Naive B cell (primary cell): ENCODE data around the gene SRSF1. TPM values are rescaled to one million over a fixed set of nuclear protein-coding genes. Genes with fewer than 3 reads are reported as not detected.
"Not testable (repeated sequence)": the region's sequence is repeated elsewhere in the genome, so short reads cannot be mapped to it uniquely, and the experiment has no call there.

Source experiments
- ATAC-seq, 2 donors: fragments of 150-1000 bp; cut with Tn5 transposase; 2 replicates each; pipeline ENCODE4 v1.10.0; 2021; ENCODE audit warnings: low read depth in 2 of 2, mild to moderate bottlenecking in 2 of 2, moderate library complexity in 2 of 2
- DNase-seq: peaks from one replicate; pipeline ENCODE4 v3.0.0; 2022
- H3K27ac Mint-ChIP-seq, 6 donors: one replicate each; pipeline ENCODE4 v1.8.0; 2020 to 2022; ENCODE audit warnings: mild to moderate bottlenecking in 6 of 6, mixed read lengths in 6 of 6, moderate library complexity in 5 of 6, inconsistent platforms in 2 of 6
- H3K27me3 Mint-ChIP-seq, 3 donors: one replicate each; pipeline ENCODE4 v1.8.0; 2021 to 2022; ENCODE audit warnings: mixed read lengths in 3 of 3, mild to moderate bottlenecking in 1 of 3
- H3K36me3 Mint-ChIP-seq, 2 donors: one replicate each; pipeline ENCODE4 v1.8.0; 2020 to 2022; ENCODE audit warnings: mixed read lengths in 2 of 2, inconsistent platforms in 1 of 2, mild to moderate bottlenecking in 1 of 2
- H3K4me1 Mint-ChIP-seq, 3 donors: one replicate each; pipeline ENCODE4 v1.8.0; 2020 to 2022; ENCODE audit warnings: mixed read lengths in 3 of 3, inconsistent platforms in 1 of 3, mild to moderate bottlenecking in 1 of 3, moderate library complexity in 1 of 3
- H3K4me3 Mint-ChIP-seq, 8 donors: one replicate each; pipeline ENCODE4 v1.8.0; 2020 to 2022; ENCODE audit warnings: mild to moderate bottlenecking in 8 of 8, mixed read lengths in 8 of 8, moderate library complexity in 8 of 8, inconsistent platforms in 2 of 8
- H3K9me3 Mint-ChIP-seq, 7 donors: one replicate each; pipeline ENCODE4 v1.8.0; 2020 to 2022; ENCODE audit warnings: mixed read lengths in 7 of 7, mild to moderate bottlenecking in 5 of 7, inconsistent platforms in 2 of 7, moderate library complexity in 1 of 7
- polyA plus RNA-seq, 6 donors: library from polyadenylated mRNA; unstranded; fragments of 300-500 nt; fragmentation: Illumina TruSeq; gene quantifications; one replicate each; pipeline ENCODE4 v1.2.3, GENCODE V29; 2021; ENCODE audit warnings: low read depth in 6 of 6

SRSF1 gene
- 10 to 100 TPM; 29.1 to 57.3 (median 41.8) TPM for polyA plus RNA-seq

- H3K4me1 Mint-ChIP-seq, result peaks cover 25 to 52% (median 42%) of the 10 kb centered on the region in 3 donors
- peak within 1 kb of the TSS; percentile 88 to 100 (median 100) for H3K4me3 Mint-ChIP-seq
- ATAC-seq, result peak; percentile 86
- H3K36me3 Mint-ChIP-seq, result peaks cover 15 to 21% of the 10 kb centered on the region in 2 donors
- DNase-seq, result peak; percentile 98
- H3K27ac Mint-ChIP-seq, result peak within 1 kb of the TSS; percentile 95 to 99 (median 99)
- H3K27me3 Mint-ChIP-seq, result no peaks in the 10 kb centered on the region
- no peaks in the 10 kb centered on the region for H3K9me3 Mint-ChIP-seq
Observed at GRCh38 chr17:58006924-58007780, at the start of gene SRSF1. TSS of gene SRSF1 (minus strand) at chr17:58007246. CDS start at chr17:58007137, 109 bp downstream.

GRCh38 chr17:58056476-58056875 lies 49.4 kb upstream of the SRSF1 start:
- Mint-ChIP-seq H3K27me3 (peaks cover 22 to 46% (median 39%) of the 10 kb centered on the region in 3 donors), H3K27ac (peak overlapping the region in 1 of 6 donors; percentile 13), H3K4me3 (no peak overlapping the region), H3K36me3 (no peaks in the 10 kb centered on the region), H3K9me3 (no peaks in the 10 kb centered on the region), H3K4me1 (no peaks in the 10 kb centered on the region)
- ATAC-seq (no peak), DNase-seq (no peak)

- ATAC-seq (no peak), DNase-seq (no peak)
- H3K9me3 Mint-ChIP-seq, result no peaks in the 10 kb centered on the region
- H3K4me1 Mint-ChIP-seq, result no peaks in the 10 kb centered on the region
- H3K36me3 Mint-ChIP-seq, result no peaks in the 10 kb centered on the region
- H3K27me3 Mint-ChIP-seq, result peaks cover 29 to 37% (median 33%) of the 10 kb centered on the region in 3 donors
- H3K4me3 Mint-ChIP-seq, result no peak overlapping the region
- H3K27ac Mint-ChIP-seq, result no peak overlapping the region
Observed at GRCh38 chr17:58054641-58055040, 47.6 kb upstream of the SRSF1 start.

GRCh38 chr17:58052945-58053715 lies 46.1 kb upstream of the SRSF1 start:
- Mint-ChIP-seq H3K36me3 (no peaks in the 10 kb centered on the region), H3K4me1 (no peaks in the 10 kb centered on the region), H3K4me3 (no peak overlapping the region), H3K27ac (peak overlapping the region in 1 of 6 donors; percentile 40), H3K27me3 (peaks cover 20 to 32% (median 30%) of the 10 kb centered on the region in 3 donors), H3K9me3 (no peaks in the 10 kb centered on the region)
- ATAC-seq (no peak), DNase-seq (no peak)

GRCh38 chr17:58052407-58052806 lies 45.4 kb upstream of the SRSF1 start:
- no peak for DNase-seq
- H3K27ac Mint-ChIP-seq, result no peak overlapping the region

GRCh38 chr17:58051468-58051867 lies 44.4 kb upstream of the SRSF1 start:
- Mint-ChIP-seq H3K4me1 (no peaks in the 10 kb centered on the region), H3K27me3 (peaks cover 26 to 33% (median 30%) of the 10 kb centered on the region in 3 donors), H3K27ac (no peak overlapping the region), H3K9me3 (no peaks in the 10 kb centered on the region), H3K36me3 (no peaks in the 10 kb centered on the region), H3K4me3 (no peak overlapping the region)
- no peak for DNase-seq
- ATAC-seq, result no peak

More at GRCh38 chr17:58052407-58052806, 45.4 kb upstream of the SRSF1 start:
- H3K36me3 Mint-ChIP-seq, result no peaks in the 10 kb centered on the region
- H3K27me3 Mint-ChIP-seq, result peaks cover 23 to 34% (median 30%) of the 10 kb centered on the region in 3 donors
- no peak for ATAC-seq
- H3K4me1 Mint-ChIP-seq, result no peaks in the 10 kb centered on the region
- H3K9me3 Mint-ChIP-seq, result no peaks in the 10 kb centered on the region
- H3K4me3 Mint-ChIP-seq, result no peak overlapping the region

GRCh38 chr17:58050966-58051365 lies 43.9 kb upstream of the SRSF1 start:
- Mint-ChIP-seq H3K4me3 (no peak overlapping the region), H3K9me3 (no peaks in the 10 kb centered on the region), H3K27ac (no peak overlapping the region), H3K36me3 (no peaks in the 10 kb centered on the region), H3K4me1 (no peaks in the 10 kb centered on the region), H3K27me3 (peaks cover 26 to 33% (median 30%) of the 10 kb centered on the region in 3 donors)
- DNase-seq (no peak), ATAC-seq (no peak)

- H3K4me3 Mint-ChIP-seq, result no peak overlapping the region
Observed at GRCh38 chr17:58049533-58049932, 42.5 kb upstream of the SRSF1 start.

GRCh38 chr17:58047376-58048150 lies 40.5 kb upstream of the SRSF1 start:
- no peak overlapping the region for H3K27ac Mint-ChIP-seq
- H3K4me1 Mint-ChIP-seq, result no peaks in the 10 kb centered on the region
- no peak for DNase-seq
- peaks cover 28 to 37% (median 32%) of the 10 kb centered on the region in 3 donors for H3K27me3 Mint-ChIP-seq
- no peak overlapping the region for H3K4me3 Mint-ChIP-seq
- H3K9me3 Mint-ChIP-seq, result peaks cover 0 to 9% (median 0%) of the 10 kb centered on the region in 7 donors
- ATAC-seq, result no peak
- no peaks in the 10 kb centered on the region for H3K36me3 Mint-ChIP-seq

More at GRCh38 chr17:58049533-58049932, 42.5 kb upstream of the SRSF1 start:
- Mint-ChIP-seq H3K9me3 (peaks cover 0 to under 1% (median 0%) of the 10 kb centered on the region in 7 donors), H3K36me3 (no peaks in the 10 kb centered on the region), H3K4me1 (no peaks in the 10 kb centered on the region), H3K27ac (no peak overlapping the region), H3K27me3 (peaks cover 23 to 34% (median 25%) of the 10 kb centered on the region in 3 donors)
- ATAC-seq (no peak), DNase-seq (no peak)

- H3K27me3 Mint-ChIP-seq, result peaks cover 31 to 40% (median 38%) of the 10 kb centered on the region in 3 donors
- no peak for ATAC-seq
Observed at GRCh38 chr17:58046239-58047094, 39.4 kb upstream of the SRSF1 start.

GRCh38 chr17:58044256-58044655 lies 37.2 kb upstream of the SRSF1 start:
- not testable (repeated sequence) for H3K4me3 Mint-ChIP-seq, H3K36me3 Mint-ChIP-seq, H3K4me1 Mint-ChIP-seq, H3K9me3 Mint-ChIP-seq, DNase-seq, ATAC-seq
- Mint-ChIP-seq H3K27ac (peak overlapping the region in 1 of 6 donors; percentile 33), H3K27me3 (peaks cover 38 to 50% (median 38%) of the 10 kb centered on the region in 3 donors)

More at GRCh38 chr17:58046239-58047094, 39.4 kb upstream of the SRSF1 start:
- no peaks in the 10 kb centered on the region for H3K36me3 Mint-ChIP-seq
- DNase-seq, result no peak
- H3K4me1 Mint-ChIP-seq, result no peaks in the 10 kb centered on the region
- no peak overlapping the region for H3K4me3 Mint-ChIP-seq
- H3K9me3 Mint-ChIP-seq, result peaks cover 0 to 9% (median 0%) of the 10 kb centered on the region in 7 donors
- H3K27ac Mint-ChIP-seq, result no peak overlapping the region
